ENCODE measurements around the gene PRDM16.

PRDM16 gene

DNA sequence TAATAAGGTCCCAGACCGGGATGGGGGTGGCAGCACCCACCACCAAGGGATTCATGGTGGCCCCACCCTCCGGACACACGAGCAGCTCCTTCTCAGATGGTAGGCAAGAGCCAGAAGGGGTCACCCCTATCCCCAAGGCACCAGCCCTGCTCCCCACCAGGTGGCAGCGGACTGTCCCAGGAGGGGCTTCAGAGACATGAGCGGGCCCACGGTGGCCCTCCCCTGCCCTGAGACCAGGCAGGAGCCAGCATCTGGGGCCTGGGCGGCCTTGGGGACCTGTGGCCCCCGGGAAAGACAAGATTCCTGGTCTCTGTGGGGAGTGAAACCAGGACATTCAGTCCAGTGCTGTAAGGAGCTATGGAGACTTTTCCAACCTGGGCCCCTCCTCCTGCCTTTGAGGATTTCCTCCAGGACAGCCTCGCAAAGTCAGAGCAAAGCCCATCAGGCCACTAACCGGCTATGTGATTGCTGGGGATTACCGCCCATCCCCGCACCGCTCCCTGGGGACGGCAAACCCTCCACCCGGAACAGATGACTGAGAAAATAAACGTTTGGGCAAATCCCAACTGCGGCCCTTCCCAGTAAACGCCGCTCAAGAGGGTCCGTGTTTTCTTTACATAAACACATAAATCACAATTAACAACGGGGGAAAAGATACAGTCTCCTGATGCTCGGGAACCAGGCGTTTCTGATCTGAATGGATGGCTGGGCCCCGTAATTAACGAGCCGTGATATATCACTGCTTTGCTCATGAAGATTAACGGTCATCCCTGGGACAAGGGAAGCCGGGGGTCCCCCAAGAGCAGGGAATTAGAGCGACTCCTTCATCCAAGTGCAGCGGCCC is 334.6 kb downstream of the PRDM16 start:
- Histone ChIP-seq H3K36me3 (ENCODE audit: insufficient read depth, low read length) (no peaks in the 10 kb centered on the region), H3K4me1 (ENCODE audit: insufficient read depth, low read length) (no peaks in the 10 kb centered on the region), H3K9ac (ENCODE audit: low read depth, low read length) (no peak overlapping the region), H3K27me3 (ENCODE audit: insufficient read depth, low read length) (no peaks in the 10 kb centered on the region), H3K27ac (ENCODE audit: low read depth, low read length) (no peak overlapping the region), H3K4me3 (ENCODE audit: low read length) (no peak overlapping the region), H3K9me3 (ENCODE audit: insufficient read depth, low read depth, low read length) (no peaks in the 10 kb centered on the region)
- 82% methylated on average over 30 of the region's 30 CpGs for WGBS

DNA sequence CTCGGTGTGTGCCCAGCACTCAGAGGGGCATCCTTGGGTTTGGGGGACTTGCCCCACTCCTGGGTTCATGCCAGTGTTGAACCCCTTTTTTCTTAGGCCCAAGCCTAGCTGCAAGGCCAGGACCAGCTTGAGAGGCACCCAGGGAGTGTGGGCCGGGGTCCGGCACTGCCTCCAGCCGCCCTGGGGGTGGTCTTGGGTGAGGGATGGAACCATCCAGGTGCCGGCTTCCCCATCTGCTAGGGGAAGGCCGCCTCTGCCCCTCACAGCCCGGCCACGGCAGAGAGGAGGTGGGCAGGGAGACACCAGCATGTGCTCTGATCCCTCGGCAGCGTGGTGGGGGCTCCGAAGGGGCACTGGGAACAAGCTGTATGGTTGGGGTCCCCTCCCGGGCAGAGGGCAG is 335.3 kb downstream of the PRDM16 start:
- H3K4me3 ChIP-seq (ENCODE audit: low read length), result no peak overlapping the region
- H3K27me3 ChIP-seq (ENCODE audit: insufficient read depth, low read length), result no peaks in the 10 kb centered on the region
- H3K36me3 ChIP-seq (ENCODE audit: insufficient read depth, low read length), result no peaks in the 10 kb centered on the region
- H3K9ac ChIP-seq (ENCODE audit: low read depth, low read length), result no peak overlapping the region
- no peaks in the 10 kb centered on the region for H3K4me1 ChIP-seq (ENCODE audit: insufficient read depth, low read length)
- no peak overlapping the region for H3K27ac ChIP-seq (ENCODE audit: low read depth, low read length)
- WGBS, result 95% methylated on average over 12 of the region's 12 CpGs
- H3K9me3 ChIP-seq (ENCODE audit: insufficient read depth, low read depth, low read length), result no peaks in the 10 kb centered on the region

DNA sequence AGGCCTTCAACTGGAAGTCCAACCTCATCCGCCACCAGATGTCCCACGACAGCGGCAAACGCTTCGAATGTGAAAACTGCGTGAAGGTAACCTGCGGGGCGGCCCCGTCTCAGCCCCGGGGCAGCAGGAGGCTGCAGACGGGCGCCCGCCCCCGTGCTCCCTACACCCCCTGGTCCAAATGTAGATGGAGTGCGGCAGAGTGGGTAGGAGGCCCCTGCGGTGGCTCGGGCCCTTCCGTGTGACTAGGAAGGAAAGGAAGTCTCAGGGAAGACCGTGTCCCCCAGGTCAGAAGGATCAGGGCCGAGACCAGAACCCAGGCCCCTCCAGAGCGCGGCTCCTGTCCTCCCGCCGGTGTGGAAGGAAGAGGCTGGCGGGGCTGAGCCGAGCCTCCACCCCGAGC is 335.8 kb downstream of the PRDM16 start:
- Histone ChIP-seq H3K9ac (ENCODE audit: low read depth, low read length) (no peak overlapping the region), H3K27me3 (ENCODE audit: insufficient read depth, low read length) (no peaks in the 10 kb centered on the region), H3K9me3 (ENCODE audit: insufficient read depth, low read depth, low read length) (no peaks in the 10 kb centered on the region), H3K36me3 (ENCODE audit: insufficient read depth, low read length) (no peaks in the 10 kb centered on the region), H3K4me1 (ENCODE audit: insufficient read depth, low read length) (no peaks in the 10 kb centered on the region), H3K4me3 (ENCODE audit: low read length) (no peak overlapping the region), H3K27ac (ENCODE audit: low read depth, low read length) (no peak overlapping the region)
- WGBS, result 94% methylated on average over 27 of the region's 27 CpGs

DNA sequence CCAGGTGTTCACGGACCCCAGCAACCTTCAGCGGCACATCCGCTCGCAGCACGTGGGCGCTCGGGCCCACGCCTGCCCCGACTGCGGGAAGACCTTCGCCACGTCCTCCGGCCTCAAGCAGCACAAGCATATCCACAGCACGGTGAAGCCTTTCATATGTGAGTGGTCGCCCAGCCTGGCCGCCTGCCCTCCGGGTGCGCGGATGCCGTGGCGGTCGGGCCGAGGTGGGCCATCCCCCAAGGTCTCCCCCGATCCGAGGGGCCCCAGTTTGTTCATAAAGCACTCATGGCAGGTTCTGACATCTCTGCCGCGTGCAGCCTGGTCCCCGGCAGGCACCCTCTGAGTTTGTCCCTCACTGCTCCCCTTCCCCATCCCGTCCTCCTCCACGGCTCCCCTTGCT is 336.5 kb downstream of the PRDM16 start:
- no peak overlapping the region for H3K4me3 ChIP-seq (ENCODE audit: low read length)
- H3K27ac ChIP-seq (ENCODE audit: low read depth, low read length), result no peak overlapping the region
- no peaks in the 10 kb centered on the region for H3K4me1 ChIP-seq (ENCODE audit: insufficient read depth, low read length)
- no peaks in the 10 kb centered on the region for H3K36me3 ChIP-seq (ENCODE audit: insufficient read depth, low read length)
- no peaks in the 10 kb centered on the region for H3K27me3 ChIP-seq (ENCODE audit: insufficient read depth, low read length)
- 95% methylated on average over 28 of the region's 30 CpGs for WGBS
- H3K9me3 ChIP-seq (ENCODE audit: insufficient read depth, low read depth, low read length), result no peaks in the 10 kb centered on the region
- H3K9ac ChIP-seq (ENCODE audit: low read depth, low read length), result no peak overlapping the region

DNA sequence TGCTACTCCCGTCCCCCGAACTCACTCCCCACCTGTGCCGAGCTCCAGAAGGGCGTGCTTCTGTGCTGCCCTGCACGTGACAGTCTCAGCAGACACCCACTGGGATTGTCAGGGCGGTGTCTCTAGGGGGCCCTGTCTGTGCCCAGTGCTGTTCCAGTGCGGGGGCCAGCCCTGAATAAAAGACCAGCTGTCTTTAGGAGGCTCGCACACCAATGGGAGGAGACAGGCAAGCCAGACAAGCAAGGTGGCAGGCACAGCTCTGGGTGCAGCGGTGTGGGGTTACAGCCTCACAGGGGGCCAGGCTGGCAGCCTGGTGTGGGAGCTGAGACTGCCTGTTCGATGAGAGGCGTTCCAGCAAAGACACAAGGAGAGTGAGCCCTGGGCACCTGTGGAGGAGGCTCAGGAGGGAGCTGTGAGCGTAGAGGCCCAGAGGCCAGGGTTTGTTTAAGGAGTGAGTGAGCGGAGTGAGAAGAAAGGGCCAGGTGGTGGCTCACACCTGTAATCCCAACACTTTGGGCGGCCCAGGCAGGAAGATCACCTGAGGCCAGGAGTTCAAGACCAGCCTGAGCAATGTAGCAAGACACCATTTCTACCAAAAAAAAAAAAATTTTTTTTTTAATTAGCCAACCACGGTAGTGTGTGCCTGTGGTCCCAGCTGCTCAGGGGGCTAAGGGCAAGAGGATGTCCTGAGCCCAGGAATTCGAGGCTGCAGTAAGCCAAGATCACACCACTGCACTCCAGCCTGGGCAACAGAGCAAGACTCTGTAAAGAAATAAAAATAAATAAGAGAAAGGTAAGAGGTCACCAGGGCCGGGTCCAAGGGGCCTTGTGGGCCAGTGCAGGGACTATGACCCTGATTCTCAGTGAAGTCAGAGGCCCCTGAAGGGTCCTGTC is 337.2 kb downstream of the PRDM16 start:
- Histone ChIP-seq H3K27me3 (ENCODE audit: insufficient read depth, low read length) (no peaks in the 10 kb centered on the region), H3K36me3 (ENCODE audit: insufficient read depth, low read length) (no peaks in the 10 kb centered on the region)

DNA sequence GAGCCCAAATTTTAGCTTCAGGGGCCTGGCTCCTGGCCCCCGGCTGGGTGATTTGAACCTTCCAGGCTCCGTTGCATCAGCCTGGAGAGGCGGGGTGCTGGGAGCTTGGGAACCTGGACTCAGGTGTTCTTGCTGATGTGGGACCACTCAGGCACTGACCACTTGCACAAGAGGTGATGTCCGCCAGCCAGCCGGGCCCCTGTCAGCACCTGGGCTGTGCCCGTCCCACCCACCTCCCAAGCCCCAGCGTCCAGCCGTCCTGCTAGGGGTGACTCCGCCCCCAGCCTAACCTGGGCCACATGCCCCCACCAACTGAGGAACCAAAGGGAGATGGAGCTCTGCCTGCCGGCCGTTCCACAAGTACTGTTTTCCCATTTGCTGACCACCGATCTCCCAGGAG is 338.0 kb downstream of the PRDM16 start:
- Histone ChIP-seq H3K27ac (ENCODE audit: low read depth, low read length) (no peak overlapping the region), H3K9me3 (ENCODE audit: insufficient read depth, low read depth, low read length) (no peaks in the 10 kb centered on the region), H3K4me1 (ENCODE audit: insufficient read depth, low read length) (no peaks in the 10 kb centered on the region), H3K9ac (ENCODE audit: low read depth, low read length) (no peak overlapping the region), H3K4me3 (ENCODE audit: low read length) (no peak overlapping the region), H3K27me3 (ENCODE audit: insufficient read depth, low read length) (no peaks in the 10 kb centered on the region), H3K36me3 (ENCODE audit: insufficient read depth, low read length) (no peaks in the 10 kb centered on the region)
- 92% methylated on average over 12 of the region's 12 CpGs for WGBS

More for the DNA sequence above, 337.2 kb downstream of the PRDM16 start:
- H3K9me3 ChIP-seq (ENCODE audit: insufficient read depth, low read depth, low read length), result no peaks in the 10 kb centered on the region
- no peak overlapping the region for H3K4me3 ChIP-seq (ENCODE audit: low read length)
- 92% methylated on average over 17 of the region's 17 CpGs for WGBS
- H3K4me1 ChIP-seq (ENCODE audit: insufficient read depth, low read length), result no peaks in the 10 kb centered on the region
- H3K27ac ChIP-seq (ENCODE audit: low read depth, low read length), result no peak overlapping the region
- no peak overlapping the region for H3K9ac ChIP-seq (ENCODE audit: low read depth, low read length)

DNA sequence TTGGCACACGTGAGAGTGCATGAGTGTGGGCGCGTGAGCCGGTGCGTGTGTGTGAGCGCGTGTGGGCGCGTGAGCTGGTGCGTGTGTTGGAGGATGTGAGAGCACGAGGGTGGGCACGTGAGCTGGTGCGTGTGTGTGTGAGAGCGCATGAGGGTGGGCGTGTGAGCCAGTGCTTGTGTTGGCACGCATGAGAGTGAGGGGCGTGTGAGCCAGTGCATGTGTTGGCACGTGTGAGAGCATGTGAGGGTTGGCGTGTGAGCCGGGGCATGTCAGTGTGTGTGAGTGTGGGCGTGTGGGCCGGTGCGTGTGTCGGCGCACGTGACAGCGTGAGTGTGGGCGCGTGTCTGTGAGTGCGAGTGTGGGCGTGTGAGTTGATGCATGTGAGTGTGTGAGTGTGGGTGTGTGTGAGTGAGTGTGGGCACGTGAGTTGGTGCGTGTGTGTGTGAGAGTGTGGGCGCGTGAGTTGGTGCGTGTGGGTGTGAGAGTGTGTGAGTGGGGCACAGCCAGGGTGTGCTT is 339.8 kb downstream of the PRDM16 start:
- no peaks in the 10 kb centered on the region for H3K9me3 ChIP-seq (ENCODE audit: insufficient read depth, low read depth, low read length)
- H3K27me3 ChIP-seq (ENCODE audit: insufficient read depth, low read length), result no peaks in the 10 kb centered on the region
- H3K4me1 ChIP-seq (ENCODE audit: insufficient read depth, low read length), result no peaks in the 10 kb centered on the region
- WGBS, result 96% methylated on average over 36 of the region's 36 CpGs
- H3K4me3 ChIP-seq (ENCODE audit: low read length), result no peak overlapping the region
- no peaks in the 10 kb centered on the region for H3K36me3 ChIP-seq (ENCODE audit: insufficient read depth, low read length)
- H3K9ac ChIP-seq (ENCODE audit: low read depth, low read length), result no peak overlapping the region
- H3K27ac ChIP-seq (ENCODE audit: low read depth, low read length), result no peak overlapping the region

DNA sequence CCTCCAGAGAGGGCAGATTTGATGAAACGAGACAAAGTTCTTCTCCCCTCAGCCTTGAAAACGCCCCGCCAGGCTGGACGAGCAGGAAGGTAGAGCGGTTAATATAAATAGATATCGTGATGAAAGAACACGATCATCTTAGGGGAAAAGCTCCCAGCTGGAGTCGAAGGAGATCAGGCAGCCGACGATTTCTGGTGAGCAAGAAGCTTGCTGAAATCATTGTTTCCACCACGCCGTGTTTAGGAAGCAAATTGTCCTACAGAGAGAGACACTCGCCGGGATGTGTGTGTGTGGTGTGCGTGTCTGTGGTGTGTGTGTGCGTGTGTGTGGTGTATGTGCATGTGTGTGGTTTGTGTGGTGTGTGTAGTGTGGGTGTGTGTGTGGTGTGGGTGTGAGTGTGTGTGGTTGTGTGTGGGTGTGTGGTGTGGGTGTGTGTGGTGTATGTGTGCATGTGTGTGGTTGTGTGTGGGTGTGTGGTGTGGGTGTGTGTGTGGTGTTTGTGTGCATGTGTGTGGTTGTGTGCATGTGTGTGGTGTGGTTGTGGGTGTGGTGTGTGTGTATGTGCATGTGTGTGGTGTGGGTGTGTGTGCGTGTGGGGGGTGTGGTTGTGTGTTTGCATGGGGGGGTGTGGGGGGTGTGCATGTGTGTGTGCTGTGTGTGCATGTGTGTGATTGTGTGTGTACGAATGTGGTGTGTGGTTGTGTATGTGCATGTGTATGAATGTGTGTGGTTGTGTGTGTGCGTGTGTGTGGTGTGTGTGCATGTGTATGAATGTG is 340.6 kb downstream of the PRDM16 start:
- H3K27me3 ChIP-seq (ENCODE audit: insufficient read depth, low read length), result no peaks in the 10 kb centered on the region
- no peaks in the 10 kb centered on the region for H3K9me3 ChIP-seq (ENCODE audit: insufficient read depth, low read depth, low read length)
- H3K4me1 ChIP-seq (ENCODE audit: insufficient read depth, low read length), result no peaks in the 10 kb centered on the region
- 95% methylated on average over 19 of the region's 19 CpGs for WGBS
- H3K27ac ChIP-seq (ENCODE audit: low read depth, low read length), result no peak overlapping the region
- H3K36me3 ChIP-seq (ENCODE audit: insufficient read depth, low read length), result no peaks in the 10 kb centered on the region
- no peak overlapping the region for H3K4me3 ChIP-seq (ENCODE audit: low read length)
- H3K9ac ChIP-seq (ENCODE audit: low read depth, low read length), result no peak overlapping the region

DNA sequence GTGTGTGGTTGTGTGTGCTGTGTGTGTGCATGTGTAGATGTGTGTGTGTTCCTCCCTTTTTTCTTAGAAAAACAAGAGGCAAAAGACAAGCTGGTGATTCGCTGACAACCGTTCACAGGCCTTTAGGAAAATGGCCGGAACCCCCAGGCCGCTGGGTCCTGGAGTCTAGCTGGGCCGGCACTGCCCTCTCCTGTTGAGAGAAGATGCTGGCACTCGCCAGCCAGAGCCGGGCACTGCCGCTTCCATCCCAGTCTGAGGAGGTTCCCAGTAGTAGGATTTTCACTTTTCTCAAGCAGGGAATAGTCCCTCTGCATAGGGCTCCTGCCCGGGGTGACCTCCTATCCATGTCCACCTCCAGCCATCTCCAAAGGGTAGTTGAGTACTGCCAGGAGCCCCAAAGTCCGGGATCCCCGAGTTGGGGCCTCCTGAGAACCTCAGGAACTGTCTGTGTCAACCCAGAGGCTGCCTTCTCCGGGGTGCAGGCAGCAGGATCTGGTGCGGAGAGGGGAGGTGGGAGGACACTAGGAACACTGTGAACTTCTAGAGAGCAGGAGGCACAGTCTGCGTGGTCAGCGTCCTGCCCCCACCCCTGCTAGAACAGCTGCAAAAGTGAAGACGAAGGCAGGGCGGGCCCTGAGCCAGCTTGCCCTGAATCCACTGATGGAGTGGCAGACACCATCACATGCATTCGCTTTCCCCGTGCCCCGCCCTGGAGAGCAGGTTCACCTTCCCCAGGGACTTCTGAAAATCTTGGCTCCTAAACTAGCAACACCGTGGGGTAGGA is 341.3 kb downstream of the PRDM16 start:
- 85% methylated on average over 21 of the region's 21 CpGs for WGBS

DNA sequence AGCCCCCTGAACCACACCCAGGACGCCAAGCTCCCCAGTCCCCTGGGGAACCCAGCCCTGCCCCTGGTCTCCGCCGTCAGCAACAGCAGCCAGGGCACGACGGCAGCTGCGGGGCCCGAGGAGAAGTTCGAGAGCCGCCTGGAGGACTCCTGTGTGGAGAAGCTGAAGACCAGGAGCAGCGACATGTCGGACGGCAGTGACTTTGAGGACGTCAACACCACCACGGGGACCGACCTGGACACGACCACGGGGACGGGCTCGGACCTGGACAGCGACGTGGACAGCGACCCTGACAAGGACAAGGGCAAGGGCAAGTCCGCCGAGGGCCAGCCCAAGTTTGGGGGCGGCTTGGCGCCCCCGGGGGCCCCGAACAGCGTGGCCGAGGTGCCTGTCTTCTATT is 342.8 kb downstream of the PRDM16 start:
- WGBS, result 92% methylated on average over 30 of the region's 30 CpGs
- H3K4me1 ChIP-seq (ENCODE audit: insufficient read depth, low read length), result no peaks in the 10 kb centered on the region
- 0 out of 2 replicates have a peak, but pooled peaks cover 5% of the 10 kb centered on the region for H3K9me3 ChIP-seq (ENCODE audit: insufficient read depth, low read depth, low read length)
- H3K36me3 ChIP-seq (ENCODE audit: insufficient read depth, low read length), result no peaks in the 10 kb centered on the region
- no peak overlapping the region for H3K4me3 ChIP-seq (ENCODE audit: low read length)
- no peak overlapping the region for H3K9ac ChIP-seq (ENCODE audit: low read depth, low read length)
- H3K27ac ChIP-seq (ENCODE audit: low read depth, low read length), result no peak overlapping the region
- no peaks in the 10 kb centered on the region for H3K27me3 ChIP-seq (ENCODE audit: insufficient read depth, low read length)

More for the DNA sequence above, 341.3 kb downstream of the PRDM16 start:
- Histone ChIP-seq H3K27ac (ENCODE audit: low read depth, low read length) (no peak overlapping the region), H3K4me3 (ENCODE audit: low read length) (no peak overlapping the region), H3K36me3 (ENCODE audit: insufficient read depth, low read length) (no peaks in the 10 kb centered on the region), H3K27me3 (ENCODE audit: insufficient read depth, low read length) (no peaks in the 10 kb centered on the region), H3K9me3 (ENCODE audit: insufficient read depth, low read depth, low read length) (no peaks in the 10 kb centered on the region), H3K9ac (ENCODE audit: low read depth, low read length) (no peak overlapping the region), H3K4me1 (ENCODE audit: insufficient read depth, low read length) (no peaks in the 10 kb centered on the region)

All from HUES64 (cell line).